ENCODE measurements around the gene FRMD4B. TPM values are rescaled to one million over a fixed set of nuclear protein-coding genes. Genes with fewer than 3 reads are reported as not detected.

Gene FRMD4B
- total and polyA plus RNA-seq, 2 donors from 2014 or later: 11.8 to 50.5 TPM

DNA sequence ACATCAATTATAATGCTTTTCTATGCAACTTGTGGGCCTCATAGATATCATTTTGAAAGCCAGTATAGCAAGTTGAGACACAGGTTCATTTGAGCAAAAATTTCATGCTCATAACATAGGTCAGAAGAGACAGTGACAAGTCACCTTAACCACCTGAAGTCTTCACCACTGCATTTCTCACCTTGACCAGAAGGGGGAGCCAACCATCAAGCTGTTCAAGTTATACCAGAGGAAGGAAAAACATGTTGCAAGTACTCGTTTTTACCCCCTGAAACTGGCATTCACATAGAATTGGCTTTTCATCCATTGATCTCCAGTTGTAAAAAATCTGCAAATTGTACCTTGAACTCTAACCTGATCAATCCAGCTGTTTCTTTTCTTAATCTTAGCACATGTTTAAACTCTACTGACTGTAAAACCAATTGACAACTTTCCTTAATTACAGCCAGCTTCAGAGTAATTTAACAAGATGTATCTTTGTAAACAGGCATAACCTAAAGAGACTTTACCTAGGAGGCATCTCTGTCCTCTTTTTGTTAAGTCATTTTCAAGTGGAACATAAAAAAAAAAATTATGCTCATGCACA is 264.9 kb downstream of the FRMD4B start:
- H3K9me3 ChIP-seq (ENCODE audit: control insufficient read depth in 2 of 3, insufficient read depth in 1 of 3, low read length in 3 of 3): no peaks in the 10 kb centered on the region
- no peaks in the 10 kb centered on the region for H3K4me1 ChIP-seq (ENCODE audit: control insufficient read depth in 2 of 3, insufficient read depth in 2 of 3, low read depth in 1 of 3, low read length in 3 of 3)
- H3K9ac ChIP-seq (ENCODE audit: low read length in 3 of 3): no peak overlapping the region
- intact Hi-C loops (cut with DNase I): no loop called here
- TF ChIP-seq, protein P1, sequence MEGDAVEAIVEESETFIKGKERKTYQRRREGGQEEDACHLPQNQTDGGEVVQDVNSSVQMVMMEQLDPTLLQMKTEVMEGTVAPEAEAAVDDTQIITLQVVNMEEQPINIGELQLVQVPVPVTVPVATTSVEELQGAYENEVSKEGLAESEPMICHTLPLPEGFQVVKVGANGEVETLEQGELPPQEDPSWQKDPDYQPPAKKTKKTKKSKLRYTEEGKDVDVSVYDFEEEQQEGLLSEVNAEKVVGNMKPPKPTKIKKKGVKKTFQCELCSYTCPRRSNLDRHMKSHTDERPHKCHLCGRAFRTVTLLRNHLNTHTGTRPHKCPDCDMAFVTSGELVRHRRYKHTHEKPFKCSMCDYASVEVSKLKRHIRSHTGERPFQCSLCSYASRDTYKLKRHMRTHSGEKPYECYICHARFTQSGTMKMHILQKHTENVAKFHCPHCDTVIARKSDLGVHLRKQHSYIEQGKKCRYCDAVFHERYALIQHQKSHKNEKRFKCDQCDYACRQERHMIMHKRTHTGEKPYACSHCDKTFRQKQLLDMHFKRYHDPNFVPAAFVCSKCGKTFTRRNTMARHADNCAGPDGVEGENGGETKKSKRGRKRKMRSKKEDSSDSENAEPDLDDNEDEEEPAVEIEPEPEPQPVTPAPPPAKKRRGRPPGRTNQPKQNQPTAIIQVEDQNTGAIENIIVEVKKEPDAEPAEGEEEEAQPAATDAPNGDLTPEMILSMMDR (IDR thresholded peaks at IDR 0.05; ENCODE audit: borderline replicate concordance, extremely low read depth, insufficient read depth): peak; percentile 92
- DNase-seq: peak in 4 of 5 donors; percentile 79 to 89 (median 81)
- FAIRE-seq: peak; percentile 83
- no peaks in the 10 kb centered on the region for H3K27me3 ChIP-seq (ENCODE audit: control insufficient read depth, insufficient read depth, low read length)
- H3K4me3 ChIP-seq (ENCODE audit: low read length in 3 of 3): no peak overlapping the region
- H3K36me3 ChIP-seq (ENCODE audit: control insufficient read depth in 2 of 3, insufficient read depth in 3 of 3, low read length in 3 of 3): no peaks in the 10 kb centered on the region
- no peak overlapping the region for H3K27ac ChIP-seq (ENCODE audit: low read depth in 2 of 2, low read length in 2 of 2)
